NCI-H526 treated with DMSO at 0.1 percent for 48 hours (cell line): Measurements from ENCODE around the gene HSD17B13.

ENCODE experiments used
- DNase-seq: peaks from one replicate; lab custom pipeline; 2025; lab: John Stamatoyannopoulos, UW

Gene HSD17B13

DNA sequence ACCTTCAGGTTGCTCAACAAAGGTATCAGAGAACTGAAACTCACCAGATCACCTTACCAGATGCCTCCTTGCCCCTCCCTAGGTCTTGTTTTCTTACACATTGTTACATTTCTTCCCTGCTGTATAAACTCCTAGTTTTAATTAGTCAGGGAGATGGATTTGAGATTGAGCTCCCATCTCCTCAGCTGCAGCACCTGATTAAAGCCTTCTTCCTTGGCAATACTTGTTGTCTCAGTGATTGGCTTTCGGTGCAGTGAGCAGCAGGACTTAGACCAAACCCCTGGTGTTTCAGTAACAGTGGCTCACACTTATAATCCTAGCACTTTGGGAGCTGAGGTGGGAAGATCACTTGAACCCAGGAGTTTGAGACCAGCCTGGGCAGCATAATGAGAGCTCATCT is 59.8 kb downstream of the HSD17B13 start:
- no peak for DNase-seq

DNA sequence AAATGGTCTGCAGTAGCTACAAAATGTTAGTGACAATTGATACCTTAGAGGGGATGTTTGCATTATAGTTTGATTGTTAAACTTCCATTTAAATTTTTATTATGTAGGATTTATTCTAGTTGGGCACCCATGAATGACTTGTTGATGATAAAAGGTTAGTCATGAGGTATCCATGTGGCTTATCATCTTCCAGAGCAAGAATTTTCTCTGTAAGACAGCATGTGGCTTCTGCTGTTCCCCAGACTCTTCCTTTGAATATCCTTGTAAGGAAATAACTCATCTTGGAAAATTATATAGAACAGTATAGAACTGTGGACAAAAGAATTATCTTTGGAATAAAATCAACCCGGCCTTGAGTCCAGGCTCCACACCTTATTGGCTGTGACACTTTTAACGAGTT is 62.2 kb downstream of the HSD17B13 start:
- DNase-seq, result no peak

DNA sequence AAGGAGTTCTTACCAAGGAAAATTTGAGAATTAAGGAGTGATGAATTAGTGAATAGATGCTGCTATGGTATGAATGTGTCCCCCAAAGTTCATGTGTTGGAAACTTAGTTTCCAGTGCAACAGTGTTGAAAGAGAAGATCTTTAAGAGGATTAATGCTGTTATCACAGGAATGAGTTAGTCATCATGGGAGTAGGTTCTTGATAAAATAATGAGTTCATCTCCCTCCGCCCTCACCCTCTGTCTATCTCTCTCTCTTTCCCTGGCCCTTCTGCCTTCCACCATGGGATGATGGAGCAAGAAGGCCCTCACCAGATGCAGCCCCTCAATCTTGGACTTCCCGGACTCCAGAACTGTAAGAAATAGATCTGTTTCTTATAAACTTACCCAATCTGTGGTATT is 64.0 kb downstream of the HSD17B13 start:
- DNase-seq, result no peak

DNA sequence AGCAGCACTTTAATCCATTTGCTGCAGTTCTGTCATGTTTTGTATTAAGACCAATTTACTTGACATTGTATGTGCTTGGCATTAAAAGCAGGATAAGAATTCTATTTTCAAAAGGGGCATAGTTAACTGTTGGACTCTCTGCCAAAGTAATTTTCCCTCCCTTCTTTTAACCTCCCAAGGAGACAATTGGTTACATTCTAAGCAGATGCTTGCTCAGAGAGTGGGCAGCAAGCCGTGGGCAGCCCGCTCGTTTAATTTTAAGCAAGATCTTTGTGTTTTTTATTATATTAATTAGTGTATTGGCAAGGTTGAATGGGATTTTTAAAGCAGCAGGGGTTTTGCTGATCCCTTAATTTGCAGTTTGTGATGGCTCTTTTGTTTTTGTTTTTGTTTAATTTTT is 65.2 kb downstream of the HSD17B13 start:
- no peak for DNase-seq

DNA sequence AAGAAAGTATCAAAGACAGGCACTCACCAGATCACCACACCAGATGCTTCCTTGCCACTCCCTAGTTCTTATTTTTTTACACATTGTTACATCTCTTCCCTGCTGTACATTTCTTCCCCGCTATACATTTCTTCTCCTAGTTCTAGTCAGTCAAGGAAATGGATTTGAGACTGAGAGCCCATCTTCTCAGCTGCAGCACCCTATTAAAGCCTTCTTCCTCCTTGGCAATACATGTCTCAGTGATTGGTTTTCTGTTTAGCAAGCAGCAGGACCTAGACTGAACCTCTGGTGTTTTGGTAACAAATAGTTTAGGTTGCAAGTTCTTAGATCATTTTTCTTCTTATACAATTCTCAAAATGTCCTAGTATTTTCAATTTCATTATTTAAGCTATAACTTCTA is 66.9 kb downstream of the HSD17B13 start:
- no peak for DNase-seq
